Mammary epithelial cell (primary cell): ENCODE measurements around the gene MAPKBP1.

Experiments used
- CTCF ChIP-seq, 2 donors: IDR thresholded peaks in 1 of 2; conservative IDR thresholded peaks in 1 of 2; 2 replicates each; pipeline ENCODE4 v1.5.1; 2011 to 2012; ENCODE audit warnings: inconsistent platforms in 2 of 2, low read length in 2 of 2, mild to moderate bottlenecking in 2 of 2, control low read depth in 1 of 2, low read depth in 1 of 2; ENCODE audit not compliant: insufficient read depth in 1 of 2; ENCODE audit errors: extremely low read depth in 1 of 2
- EZH2 ChIP-seq: IDR thresholded peaks from 2 replicates; pipeline ENCODE4 v1.6.1; 2012; ENCODE audit warnings: low read length, inconsistent platforms, borderline replicate concordance

GRCh38 chr15:41780727-41781126 lies 6.4 kb downstream of the MAPKBP1 start:
- TF ChIP-seq CTCF (conservative IDR thresholded peaks at IDR 0.05 in 1 of 2, IDR thresholded peaks at IDR 0.05 in 1 of 2; ENCODE audit: extremely low read depth in 1 of 2, insufficient read depth in 1 of 2, low read depth in 1 of 2, low read length in 2 of 2) (no peak), EZH2 (no peak)
